PC-3 (cell line): Measurements from ENCODE around the gene MPPED2.

Experiments used
- CTCF ChIP-seq: fragments of 300-600 bp; sonication (generic); conservative IDR thresholded peaks from 2 replicates; pipeline ENCODE4 v1.5.1; 2017; ENCODE audit warnings: antibody characterized with exemption, low read depth, mild to moderate bottlenecking, low read length
- EZH2 ChIP-seq: fragments of 300-600 bp; sonication (generic); IDR thresholded peaks from one replicate; pipeline ENCODE4 v1.6.1; 2017; ENCODE audit warnings: antibody characterized with exemption, mild to moderate bottlenecking, low read length; ENCODE audit not compliant: unreplicated experiment
- EZH2phosphoT487 ChIP-seq: fragments of 300-600 bp; sonication (generic); IDR thresholded peaks from 2 replicates; pipeline ENCODE4 v1.6.1; 2018; ENCODE audit warnings: mild to moderate bottlenecking, antibody characterized with exemption, low read length, borderline replicate concordance

DNA sequence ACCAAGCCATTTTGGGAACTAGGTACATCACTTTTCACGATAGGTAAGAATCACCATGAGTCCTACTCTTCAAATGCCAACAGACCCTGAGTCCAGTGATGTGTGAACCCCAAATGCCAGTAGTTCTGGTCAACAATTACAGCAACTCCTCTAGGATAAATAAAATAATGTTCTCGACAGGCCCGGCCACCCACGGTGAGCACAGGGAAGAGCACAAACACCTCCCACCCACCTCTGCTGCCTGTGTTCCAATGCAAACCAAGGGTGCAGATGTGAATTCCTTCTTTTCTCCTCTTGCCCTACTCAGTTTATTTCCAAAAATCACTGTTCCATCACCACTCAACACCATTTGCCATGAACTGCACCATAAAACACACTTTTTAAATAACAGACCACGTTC lies 33.3 kb downstream of the MPPED2 start:
- TF ChIP-seq CTCF (no peak), EZH2 (no peak), EZH2phosphoT487 (no peak)
